HCT116 (cell line): ENCODE measurements around the gene ZNF358. TPM values are rescaled to one million over a fixed set of nuclear protein-coding genes. Genes with fewer than 3 reads are reported as not detected.

Experiments used
- ATAC-seq: fragments of 200-7000 bp; cut with Tn5 transposase; 2 replicates; pipeline ENCODE4 v1.9.1; 2020; ENCODE audit warnings: mild to moderate bottlenecking, moderate library complexity
- BruUV-seq: library from RNA; stranded (reverse); fragments of 400-500 nt; replicated peaks from 2 replicates; lab custom pipeline; 2021; lab: Mats Ljungman, UMichigan
- CTCF ChIA-PET: fragments of 300-600 bp; sonication (Branson Sonifier 250); formaldehyde crosslinking; loops from one replicate; lab custom pipeline; 2021; ENCODE audit warnings: antibody characterized with exemption; lab: Charles Lee
- POLR2A ChIA-PET: fragments of 300-600, 350-600 bp; sonication (Branson Sonifier 250); formaldehyde crosslinking; loops from one replicate; lab custom pipeline; 2021; ENCODE audit warnings: antibody characterized with exemption; lab: Charles Lee
- RAD21 ChIA-PET, 2 experiments: fragments of 300-600 bp; sonication (Branson Sonifier 250); formaldehyde crosslinking; loops; one replicate each; lab custom pipeline; 2023; ENCODE audit warnings: low total read pairs in 2 of 2; ENCODE audit not compliant: uncharacterized antibody in 2 of 2, unreplicated experiment in 2 of 2, low non-redundant PET in 1 of 2; lab: Charles Lee
- DNase-seq: peaks from one replicate; pipeline ENCODE4 v3.0.0-alpha.2; 2010; ENCODE audit warnings: low read depth, low spot score
- H2AFZ ChIP-seq: fragments of 200-600 bp; shearing (Covaris generic), sonication (generic); 2 replicates; pipeline ENCODE4 v1.6.1; 2017; ENCODE audit warnings: low read depth, mixed run types, mixed read lengths, antibody characterized with exemption, low read length; ENCODE audit not compliant: poor library complexity, severe bottlenecking
- H3K27ac ChIP-seq: 2 replicates; pipeline ENCODE4 v1.5.1; 2012; ENCODE audit warnings: low read depth, low read length
- H3K27me3 ChIP-seq: fragments of 200-600 bp; sonication (generic); 2 replicates; pipeline ENCODE4 v1.6.1; 2016; ENCODE audit warnings: mixed run types, low read length, mixed read lengths; ENCODE audit not compliant: insufficient read depth
- H3K36me3 ChIP-seq, 2 experiments: fragments of 200-500 bp in 1 of 2; fragments of 200-600 bp in 1 of 2; sonication (Bioruptor generic) in 1 of 2; sonication (generic) in 1 of 2; 2 replicates each; pipeline versions ENCODE4 v1.5.1 to v1.6.1; 2014 to 2016; ENCODE audit warnings: low read length in 2 of 2, inconsistent platforms in 1 of 2, mixed read lengths in 1 of 2, mixed run types in 1 of 2; ENCODE audit not compliant: insufficient read depth in 2 of 2, control insufficient read depth in 1 of 2
- H3K4me1 ChIP-seq, 2 experiments: fragments of 200-600 bp in 1 of 2; sonication (generic) in 1 of 2; 2 replicates each; pipeline versions ENCODE4 v1.5.1 to v1.6.1; 2012 to 2017; ENCODE audit warnings: low read length in 2 of 2, inconsistent platforms in 1 of 2, mild to moderate bottlenecking in 1 of 2, mixed read lengths in 1 of 2, mixed run types in 1 of 2, moderate library complexity in 1 of 2; ENCODE audit not compliant: insufficient read depth in 2 of 2, control insufficient read depth in 1 of 2
- H3K4me2 ChIP-seq: fragments of 200-600 bp; sonication (generic); 2 replicates; pipeline ENCODE4 v1.6.1; 2017; ENCODE audit warnings: mixed run types, low read length, mixed read lengths
- H3K4me3 ChIP-seq, 2 experiments: fragments of 200-600 bp in 1 of 2; sonication (generic) in 1 of 2; replicated peaks in 1 of 2; 2 replicates each; pipeline ENCODE4 v1.5.1; 2011 to 2016; ENCODE audit warnings: low read length in 2 of 2, control low read depth in 1 of 2, low read depth in 1 of 2, mild to moderate bottlenecking in 1 of 2, mixed read lengths in 1 of 2, mixed run types in 1 of 2
- H3K79me2 ChIP-seq: fragments of 200-600 bp; sonication (generic); 2 replicates; pipeline ENCODE4 v1.6.1; 2017; ENCODE audit warnings: mild to moderate bottlenecking, mixed run types, low read length, moderate library complexity, mixed read lengths; ENCODE audit not compliant: insufficient read depth
- H3K9ac ChIP-seq: fragments of 200-600 bp; sonication (generic); 2 replicates; pipeline ENCODE4 v1.6.1; 2016; ENCODE audit warnings: low read length, mixed read lengths
- H3K9me2 ChIP-seq: fragments of 200-600 bp; sonication (generic), shearing (Covaris generic); 2 replicates; pipeline ENCODE4 v1.6.1; 2017; ENCODE audit warnings: mixed run types, mild to moderate bottlenecking, moderate library complexity; ENCODE audit not compliant: insufficient read depth
- H3K9me3 ChIP-seq, 2 experiments: fragments of 200-500 bp in 1 of 2; fragments of 200-600 bp in 1 of 2; sonication (Bioruptor generic) in 1 of 2; sonication (generic) in 1 of 2; 2 replicates each; pipeline ENCODE4 v1.6.1; 2014 to 2017; ENCODE audit warnings: low read length in 2 of 2, mixed read lengths in 2 of 2, inconsistent platforms in 1 of 2, low read depth in 1 of 2, mild to moderate bottlenecking in 1 of 2, mixed run types in 1 of 2, moderate library complexity in 1 of 2; ENCODE audit not compliant: control insufficient read depth in 1 of 2, insufficient read depth in 1 of 2
- H4K20me1 ChIP-seq: fragments of 200-600 bp; sonication (generic), shearing (Covaris generic); 2 replicates; pipeline ENCODE4 v1.6.1; 2017; ENCODE audit warnings: mixed run types, mild to moderate bottlenecking, moderate library complexity; ENCODE audit not compliant: insufficient read depth
- CBX3 ChIP-seq: IDR thresholded peaks from 2 replicates; pipeline ENCODE4 v1.6.1; 2012; ENCODE audit warnings: low read depth
- POLR2A ChIP-seq: IDR thresholded peaks from 2 replicates; pipeline ENCODE4 v1.7.0; 2011; ENCODE audit warnings: borderline replicate concordance; ENCODE audit not compliant: insufficient read depth, insufficient read length; ENCODE audit errors: extremely low read depth
- ZNF274 ChIP-seq: fragments of 200-500 bp; sonication (Bioruptor generic); IDR thresholded peaks from 2 replicates; pipeline ENCODE4 v1.6.1; 2014; ENCODE audit warnings: mild to moderate bottlenecking, low read depth, low read length, inconsistent platforms
- intact Hi-C: fragments of 100-400 bp; cut with micrococcal nuclease; formaldehyde crosslinking; loops from 2 replicates; pipeline ENCODE4 v1.10.0; 2022
- total RNA-seq: library from RNA; stranded (reverse); gene quantifications from one replicate; pipeline ENCODE4 v1.2.1, GENCODE V29; 2021; ENCODE audit not compliant: unreplicated experiment
- TF ChIP-seq, protein P1 (sequence below): IDR thresholded peaks from 2 replicates; pipeline ENCODE4 v1.6.1; 2012
- TF ChIP-seq, protein P2 (sequence below): IDR thresholded peaks from 2 replicates; pipeline ENCODE4 v1.6.1; 2012
- TF ChIP-seq, protein P3 (sequence below): IDR thresholded peaks from 2 replicates; pipeline ENCODE4 v1.6.1; 2011; ENCODE audit warnings: mild to moderate bottlenecking, low read length, moderate library complexity; ENCODE audit not compliant: insufficient replicate concordance; ENCODE audit errors: extremely low read depth
- TF ChIP-seq, protein P4 (sequence below): IDR thresholded peaks from 2 replicates; pipeline ENCODE4 v1.6.1; 2012; ENCODE audit warnings: low read depth

ZNF358 gene
- total RNA-seq, 1 experiment from 2014 or later = 20.7 TPM

DNA sequence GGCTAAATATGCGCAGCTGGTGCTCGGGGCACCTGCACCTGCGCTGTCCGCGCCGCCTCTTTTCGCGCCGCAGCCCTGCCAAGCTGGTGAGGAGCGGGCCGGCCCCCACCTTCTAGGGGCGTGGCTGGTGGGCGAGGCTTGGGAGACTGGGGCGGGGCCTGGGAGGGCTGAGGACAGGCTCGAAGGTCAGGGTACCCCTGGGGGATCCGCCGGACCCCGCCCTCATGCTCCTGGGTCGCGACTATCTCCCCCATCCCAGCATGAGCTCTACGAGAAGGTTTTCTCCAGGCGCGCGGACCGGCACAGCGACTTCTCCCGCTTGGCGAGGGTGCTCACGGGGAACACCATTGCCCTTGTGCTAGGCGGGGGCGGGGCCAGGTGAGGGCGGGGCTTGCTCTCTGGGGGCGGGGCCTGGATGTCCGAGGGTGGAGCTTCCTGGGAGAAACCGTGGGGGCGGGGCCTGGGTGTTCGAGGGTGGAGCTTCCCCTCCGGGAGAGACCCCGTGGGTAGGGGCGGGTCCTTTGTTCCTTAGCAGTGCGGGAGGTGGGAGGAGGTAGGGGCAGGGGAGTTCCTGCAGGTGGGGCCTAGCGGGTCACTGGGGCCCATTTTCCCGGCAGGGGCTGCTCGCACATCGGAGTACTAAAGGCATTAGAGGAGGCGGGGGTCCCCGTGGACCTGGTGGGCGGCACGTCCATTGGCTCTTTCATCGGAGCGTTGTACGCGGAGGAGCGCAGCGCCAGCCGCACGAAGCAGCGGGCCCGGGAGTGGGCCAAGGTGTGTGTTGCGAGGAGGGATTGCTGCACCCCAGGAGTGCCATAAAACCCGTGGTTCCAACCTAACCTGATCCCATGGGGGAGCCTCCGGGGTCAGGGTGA, 39.3 kb downstream of the ZNF358 start:
- H3K4me2 ChIP-seq = no peak overlapping the region
- peak; percentile 52 for ATAC-seq
- H3K36me3 ChIP-seq = peaks cover 6 to 8% of the 10 kb centered on the region in 2 experiments; a peak in 3 of 4 replicates
- CTCF ChIA-PET = interaction anchor here (1.0 kb wide), 1 partner anchor 13 kb away, joined by 4 read pairs; no protein-coding TSS in a partner anchor
- no TSS peak for BruUV-seq
- POLR2A ChIA-PET = interaction anchor here (1.0 kb wide), 1 partner anchor 17 kb away, joined by 4 read pairs; no protein-coding TSS in a partner anchor
- no peak for DNase-seq
- no peak overlapping the region for H3K9ac ChIP-seq
- no peaks in the 10 kb centered on the region for H3K9me2 ChIP-seq
- TF ChIP-seq POLR2A = no peak
- TF ChIP-seq ZNF274 = no peak
- TF ChIP-seq CBX3 = no peak
- TF ChIP-seq, protein P1, sequence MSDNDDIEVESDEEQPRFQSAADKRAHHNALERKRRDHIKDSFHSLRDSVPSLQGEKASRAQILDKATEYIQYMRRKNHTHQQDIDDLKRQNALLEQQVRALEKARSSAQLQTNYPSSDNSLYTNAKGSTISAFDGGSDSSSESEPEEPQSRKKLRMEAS = no peak
- TF ChIP-seq, protein P2, sequence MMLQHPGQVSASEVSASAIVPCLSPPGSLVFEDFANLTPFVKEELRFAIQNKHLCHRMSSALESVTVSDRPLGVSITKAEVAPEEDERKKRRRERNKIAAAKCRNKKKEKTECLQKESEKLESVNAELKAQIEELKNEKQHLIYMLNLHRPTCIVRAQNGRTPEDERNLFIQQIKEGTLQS = no peak
- TF ChIP-seq, protein P3, sequence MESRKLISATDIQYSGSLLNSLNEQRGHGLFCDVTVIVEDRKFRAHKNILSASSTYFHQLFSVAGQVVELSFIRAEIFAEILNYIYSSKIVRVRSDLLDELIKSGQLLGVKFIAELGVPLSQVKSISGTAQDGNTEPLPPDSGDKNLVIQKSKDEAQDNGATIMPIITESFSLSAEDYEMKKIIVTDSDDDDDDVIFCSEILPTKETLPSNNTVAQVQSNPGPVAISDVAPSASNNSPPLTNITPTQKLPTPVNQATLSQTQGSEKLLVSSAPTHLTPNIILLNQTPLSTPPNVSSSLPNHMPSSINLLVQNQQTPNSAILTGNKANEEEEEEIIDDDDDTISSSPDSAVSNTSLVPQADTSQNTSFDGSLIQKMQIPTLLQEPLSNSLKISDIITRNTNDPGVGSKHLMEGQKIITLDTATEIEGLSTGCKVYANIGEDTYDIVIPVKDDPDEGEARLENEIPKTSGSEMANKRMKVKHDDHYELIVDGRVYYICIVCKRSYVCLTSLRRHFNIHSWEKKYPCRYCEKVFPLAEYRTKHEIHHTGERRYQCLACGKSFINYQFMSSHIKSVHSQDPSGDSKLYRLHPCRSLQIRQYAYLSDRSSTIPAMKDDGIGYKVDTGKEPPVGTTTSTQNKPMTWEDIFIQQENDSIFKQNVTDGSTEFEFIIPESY = no peak
- TF ChIP-seq, protein P4, sequence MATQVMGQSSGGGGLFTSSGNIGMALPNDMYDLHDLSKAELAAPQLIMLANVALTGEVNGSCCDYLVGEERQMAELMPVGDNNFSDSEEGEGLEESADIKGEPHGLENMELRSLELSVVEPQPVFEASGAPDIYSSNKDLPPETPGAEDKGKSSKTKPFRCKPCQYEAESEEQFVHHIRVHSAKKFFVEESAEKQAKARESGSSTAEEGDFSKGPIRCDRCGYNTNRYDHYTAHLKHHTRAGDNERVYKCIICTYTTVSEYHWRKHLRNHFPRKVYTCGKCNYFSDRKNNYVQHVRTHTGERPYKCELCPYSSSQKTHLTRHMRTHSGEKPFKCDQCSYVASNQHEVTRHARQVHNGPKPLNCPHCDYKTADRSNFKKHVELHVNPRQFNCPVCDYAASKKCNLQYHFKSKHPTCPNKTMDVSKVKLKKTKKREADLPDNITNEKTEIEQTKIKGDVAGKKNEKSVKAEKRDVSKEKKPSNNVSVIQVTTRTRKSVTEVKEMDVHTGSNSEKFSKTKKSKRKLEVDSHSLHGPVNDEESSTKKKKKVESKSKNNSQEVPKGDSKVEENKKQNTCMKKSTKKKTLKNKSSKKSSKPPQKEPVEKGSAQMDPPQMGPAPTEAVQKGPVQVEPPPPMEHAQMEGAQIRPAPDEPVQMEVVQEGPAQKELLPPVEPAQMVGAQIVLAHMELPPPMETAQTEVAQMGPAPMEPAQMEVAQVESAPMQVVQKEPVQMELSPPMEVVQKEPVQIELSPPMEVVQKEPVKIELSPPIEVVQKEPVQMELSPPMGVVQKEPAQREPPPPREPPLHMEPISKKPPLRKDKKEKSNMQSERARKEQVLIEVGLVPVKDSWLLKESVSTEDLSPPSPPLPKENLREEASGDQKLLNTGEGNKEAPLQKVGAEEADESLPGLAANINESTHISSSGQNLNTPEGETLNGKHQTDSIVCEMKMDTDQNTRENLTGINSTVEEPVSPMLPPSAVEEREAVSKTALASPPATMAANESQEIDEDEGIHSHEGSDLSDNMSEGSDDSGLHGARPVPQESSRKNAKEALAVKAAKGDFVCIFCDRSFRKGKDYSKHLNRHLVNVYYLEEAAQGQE = no peak
- no peak overlapping the region for H3K4me3 ChIP-seq
- no peaks in the 10 kb centered on the region for H3K9me3 ChIP-seq
- RAD21 ChIA-PET = no interaction called here
- no peaks in the 10 kb centered on the region for H3K27me3 ChIP-seq
- H3K79me2 ChIP-seq = no peaks in the 10 kb centered on the region
- intact Hi-C loops = no loop called here
- no peaks in the 10 kb centered on the region for H4K20me1 ChIP-seq
- H2AFZ ChIP-seq = no peak overlapping the region
- no peak overlapping the region for H3K27ac ChIP-seq
- peaks cover 0 to 6% of the 10 kb centered on the region in 2 experiments; a peak in 3 of 4 replicates for H3K4me1 ChIP-seq
